ENCODE data around the gene TMEM35A.

Gene TMEM35A

GRCh38 chrX:101080326-101081124, 1.8 kb downstream of the TMEM35A start:
- Mint-ChIP-seq H3K9me3 (peaks cover 13% of the 10 kb centered on the region), H3K36me3 (ENCODE audit: low read depth) (no peaks in the 10 kb centered on the region), H3K4me1 (peaks cover 11% of the 10 kb centered on the region), H3K27ac (no peak overlapping the region), H3K4me3 (peak overlapping the region; percentile 19 to 88 (median 85)), H3K27me3 (ENCODE audit: low read depth) (peaks cover 4% of the 10 kb centered on the region)
- no peak for TF ChIP-seq CTCF (IDR thresholded peaks at IDR 0.05; ENCODE audit: unreplicated experiment in 3 of 3)

- no peak overlapping the region for H3K27ac Mint-ChIP-seq
- no peaks in the 10 kb centered on the region for H3K36me3 Mint-ChIP-seq (ENCODE audit: low read depth)
- peaks cover 11% of the 10 kb centered on the region for H3K4me1 Mint-ChIP-seq
- H3K4me3 Mint-ChIP-seq, result no peak overlapping the region
- no peak for TF ChIP-seq CTCF (IDR thresholded peaks at IDR 0.05; ENCODE audit: unreplicated experiment in 3 of 3)
- peaks cover 9% of the 10 kb centered on the region for H3K9me3 Mint-ChIP-seq
- peaks cover 4% of the 10 kb centered on the region for H3K27me3 Mint-ChIP-seq (ENCODE audit: low read depth)
Observed at GRCh38 chrX:101081231-101081630, 2.6 kb downstream of the TMEM35A start.

- H3K27me3 Mint-ChIP-seq (ENCODE audit: low read depth), result no peaks in the 10 kb centered on the region
- no peak overlapping the region for H3K27ac Mint-ChIP-seq
- H3K4me3 Mint-ChIP-seq, result no peak overlapping the region
- TF ChIP-seq CTCF (IDR thresholded peaks at IDR 0.05; ENCODE audit: unreplicated experiment in 3 of 3), result no peak
- peaks cover 9% of the 10 kb centered on the region for H3K9me3 Mint-ChIP-seq
- no peaks in the 10 kb centered on the region for H3K4me1 Mint-ChIP-seq
- H3K36me3 Mint-ChIP-seq (ENCODE audit: low read depth), result peaks cover 6% of the 10 kb centered on the region
Observed at GRCh38 chrX:101091817-101092216, 13.1 kb downstream of the TMEM35A start.

GRCh38 chrX:101097546-101098453, 19.1 kb downstream of the TMEM35A start, which contains the start of gene CENPI:
CENPI (plus strand) TSS chrX:101098204; CDS start chrX:101101071, 2,867 bp downstream.
- H3K36me3 Mint-ChIP-seq (ENCODE audit: low read depth), result peaks cover 9% of the 10 kb centered on the region
- peaks cover 6% of the 10 kb centered on the region for H3K9me3 Mint-ChIP-seq

GRCh38 chrX:101108284-101108683, 29.6 kb downstream of the TMEM35A start:
- Mint-ChIP-seq H3K4me1 (no peaks in the 10 kb centered on the region), H3K27me3 (ENCODE audit: low read depth) (no peaks in the 10 kb centered on the region), H3K36me3 (ENCODE audit: low read depth) (peaks cover 22% of the 10 kb centered on the region), H3K9me3 (peaks cover 7% of the 10 kb centered on the region), H3K27ac (no peak overlapping the region), H3K4me3 (no peak overlapping the region)
- TF ChIP-seq CTCF (IDR thresholded peaks at IDR 0.05; ENCODE audit: unreplicated experiment in 3 of 3), result no peak

More at GRCh38 chrX:101097546-101098453, 19.1 kb downstream of the TMEM35A start, which contains the start of gene CENPI:
- TF ChIP-seq CTCF (IDR thresholded peaks at IDR 0.05; ENCODE audit: unreplicated experiment in 3 of 3), result no peak
- peak within 1 kb of the TSS; percentile 84 to 97 (median 95) for H3K27ac Mint-ChIP-seq
- H3K4me3 Mint-ChIP-seq, result peak within 1 kb of the TSS; percentile 96 to 97 (median 97)
- no peaks in the 10 kb centered on the region for H3K27me3 Mint-ChIP-seq (ENCODE audit: low read depth)
- H3K4me1 Mint-ChIP-seq, result peaks cover 5% of the 10 kb centered on the region

All from nephron (organoid).